GM12875 (cell line): ENCODE measurements around the gene PIGZ.

Source experiments
- H3K4me3 ChIP-seq: one replicate; pipeline ENCODE4 v1.5.1; 2011; ENCODE audit warnings: low read depth, low read length, control low read depth
- CTCF ChIP-seq: IDR thresholded peaks from 2 replicates; pipeline ENCODE4 v1.5.1; 2011; ENCODE audit warnings: low read depth, mild to moderate bottlenecking, control low read depth, inconsistent platforms, low read length, moderate library complexity, borderline replicate concordance; ENCODE audit not compliant: insufficient read depth

Gene PIGZ

GRCh38 chr3:196975349-196975748 is 6.7 kb upstream of the PIGZ start:
- no peak for TF ChIP-seq CTCF
- H3K4me3 ChIP-seq = no peak overlapping the region

- TF ChIP-seq CTCF = no peak
- no peak overlapping the region for H3K4me3 ChIP-seq
Measured at GRCh38 chr3:196974661-196975060, 6.0 kb upstream of the PIGZ start.

GRCh38 chr3:196971094-196971698 is 2.6 kb upstream of the PIGZ start:
- TF ChIP-seq CTCF = no peak
- H3K4me3 ChIP-seq = no peak overlapping the region

- no peak overlapping the region for H3K4me3 ChIP-seq
- TF ChIP-seq CTCF = no peak
Measured at GRCh38 chr3:196970547-196971093, 2.0 kb upstream of the PIGZ start.

GRCh38 chr3:196969660-196970546 is 1.3 kb upstream of the PIGZ start:
- H3K4me3 ChIP-seq = peak overlapping the region; percentile 58
- TF ChIP-seq CTCF = peak; percentile 93

GRCh38 chr3:196969134-196969659 is 564 bp upstream of the PIGZ start:
- TF ChIP-seq CTCF = no peak
- peak overlapping the region; percentile 58 for H3K4me3 ChIP-seq
